ENCODE measurements around the gene RBBP8NL.

DNA sequence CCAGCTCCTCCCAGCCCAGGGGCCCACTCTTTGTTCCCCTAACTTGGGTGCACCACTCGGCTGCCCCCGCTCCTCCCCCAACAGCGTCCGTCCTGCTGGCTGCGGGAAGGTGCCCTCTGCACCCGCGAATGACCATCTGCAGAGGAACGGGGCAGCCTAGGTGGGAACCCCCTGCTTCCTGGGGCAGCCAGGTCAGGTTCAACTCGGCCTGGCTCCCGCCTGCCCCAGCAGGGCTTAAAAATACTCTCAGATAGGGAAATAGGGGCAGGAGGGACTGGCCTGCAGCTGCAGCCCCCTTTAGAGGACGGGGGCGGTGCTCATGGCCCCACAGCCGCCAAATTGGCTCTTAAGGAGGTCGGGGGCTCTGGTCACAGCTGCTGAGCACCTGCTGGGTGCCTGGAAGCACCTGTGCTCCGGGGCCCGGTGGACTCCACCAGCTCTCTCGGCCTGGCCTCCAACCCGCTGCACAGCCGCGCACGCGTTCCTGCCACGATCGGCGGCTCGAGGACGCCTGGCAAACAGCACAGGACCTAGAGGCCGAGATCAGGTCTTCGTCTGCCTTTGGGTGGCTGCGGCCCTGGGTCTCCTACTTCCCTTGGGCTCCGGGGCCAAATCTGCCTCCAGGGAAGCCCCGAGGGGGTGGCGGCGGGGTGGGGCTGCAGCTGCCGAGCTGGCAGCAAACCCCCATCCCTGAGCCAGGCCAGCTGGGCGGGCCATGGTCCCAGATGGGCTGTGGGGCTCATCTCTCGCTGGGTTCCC, 59.5 kb downstream of the RBBP8NL start:
- TF ChIP-seq, protein P1, sequence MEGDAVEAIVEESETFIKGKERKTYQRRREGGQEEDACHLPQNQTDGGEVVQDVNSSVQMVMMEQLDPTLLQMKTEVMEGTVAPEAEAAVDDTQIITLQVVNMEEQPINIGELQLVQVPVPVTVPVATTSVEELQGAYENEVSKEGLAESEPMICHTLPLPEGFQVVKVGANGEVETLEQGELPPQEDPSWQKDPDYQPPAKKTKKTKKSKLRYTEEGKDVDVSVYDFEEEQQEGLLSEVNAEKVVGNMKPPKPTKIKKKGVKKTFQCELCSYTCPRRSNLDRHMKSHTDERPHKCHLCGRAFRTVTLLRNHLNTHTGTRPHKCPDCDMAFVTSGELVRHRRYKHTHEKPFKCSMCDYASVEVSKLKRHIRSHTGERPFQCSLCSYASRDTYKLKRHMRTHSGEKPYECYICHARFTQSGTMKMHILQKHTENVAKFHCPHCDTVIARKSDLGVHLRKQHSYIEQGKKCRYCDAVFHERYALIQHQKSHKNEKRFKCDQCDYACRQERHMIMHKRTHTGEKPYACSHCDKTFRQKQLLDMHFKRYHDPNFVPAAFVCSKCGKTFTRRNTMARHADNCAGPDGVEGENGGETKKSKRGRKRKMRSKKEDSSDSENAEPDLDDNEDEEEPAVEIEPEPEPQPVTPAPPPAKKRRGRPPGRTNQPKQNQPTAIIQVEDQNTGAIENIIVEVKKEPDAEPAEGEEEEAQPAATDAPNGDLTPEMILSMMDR (conservative IDR thresholded peaks at IDR 0.05; ENCODE audit: low read length) = no peak
- no peak for TF ChIP-seq EZH2phosphoT487 (IDR thresholded peaks at IDR 0.05; ENCODE audit: borderline replicate concordance)
